ENCODE data around the gene RGSL1. TPM values are rescaled to one million over a fixed set of nuclear protein-coding genes. Genes with fewer than 3 reads are reported as not detected.
"Not testable (repeated sequence)": the region's sequence is repeated elsewhere in the genome, so short reads cannot be mapped to it uniquely, and the experiment has no call there.

The RGSL1 gene
- total RNA-seq, 1 experiment from 2014 or later: not detected

GRCh38 chr1:182527680-182528079, 77.7 kb downstream of the RGSL1 start:
- no peak overlapping the region for H3K4me3 ChIP-seq (ENCODE audit: low read depth in 2 of 2, low read length in 2 of 2)
- H3K27ac ChIP-seq (ENCODE audit: low read length): no peak overlapping the region
- ChIA-PET POLR2A (no interaction called here), CTCF (no interaction called here)
- H3K36me3 ChIP-seq (ENCODE audit: control insufficient read depth, insufficient read depth, low read length): no peaks in the 10 kb centered on the region
- intact Hi-C loops (cut with micrococcal nuclease; ENCODE audit: unreplicated experiment) (no loop called here), in situ Hi-C loops (cut with HindIII; ENCODE audit: low pct_unique_long_range_greater_than_20kb, low sequenced_read_pairs) (no loop called here)
- no TSS peak for BruUV-seq (replicated peaks)
- no peaks in the 10 kb centered on the region for H3K27me3 ChIP-seq (ENCODE audit: control insufficient read depth, insufficient read depth, low read length)
- DNase-seq (ENCODE audit: low read depth, low spot score) (no peak), ATAC-seq (no peak)
- no peaks in the 10 kb centered on the region for H3K4me1 ChIP-seq (ENCODE audit: control insufficient read depth, insufficient read depth, low read length)
- TF ChIP-seq SIN3A (IDR thresholded peaks at IDR 0.05; ENCODE audit: borderline replicate concordance, insufficient read depth, low read depth, low read length): no peak
- H3K9me3 ChIP-seq (ENCODE audit: control insufficient read depth, insufficient read depth, low read depth, low read length): no peaks in the 10 kb centered on the region

DNA sequence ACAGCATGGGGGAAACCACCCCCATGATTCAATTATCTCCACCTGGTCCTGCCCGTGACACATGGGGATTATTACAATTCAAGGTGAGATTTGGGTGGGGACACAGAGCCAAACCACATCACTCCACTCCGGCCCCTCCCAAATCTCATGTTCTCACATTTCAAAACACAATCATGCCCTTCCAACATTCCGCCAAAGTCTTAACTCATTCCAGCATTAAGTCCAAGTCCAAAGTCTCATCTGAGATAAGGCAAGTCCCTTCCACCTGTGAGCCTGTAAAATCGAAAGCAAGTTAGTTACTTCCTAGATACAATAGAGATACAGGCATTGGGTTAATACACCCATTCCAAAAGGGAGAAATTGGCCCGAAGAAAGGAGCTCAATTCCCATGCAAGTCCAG, 78.3 kb downstream of the RGSL1 start:
- H3K27me3 ChIP-seq (ENCODE audit: control insufficient read depth, insufficient read depth, low read length); in situ Hi-C loops (cut with HindIII; ENCODE audit: low pct_unique_long_range_greater_than_20kb, low sequenced_read_pairs); ATAC-seq; DNase-seq (ENCODE audit: low read depth, low spot score); H3K4me3 ChIP-seq (ENCODE audit: low read depth in 2 of 2, low read length in 2 of 2); H3K36me3 ChIP-seq (ENCODE audit: control insufficient read depth, insufficient read depth, low read length); H3K4me1 ChIP-seq (ENCODE audit: control insufficient read depth, insufficient read depth, low read length); intact Hi-C loops (cut with micrococcal nuclease; ENCODE audit: unreplicated experiment); BruUV-seq (replicated peaks); CTCF ChIA-PET; POLR2A ChIA-PET; H3K27ac ChIP-seq (ENCODE audit: low read length); H3K9me3 ChIP-seq (ENCODE audit: control insufficient read depth, insufficient read depth, low read depth, low read length): not testable (repeated sequence)

GRCh38 chr1:182533896-182534295, 84.0 kb downstream of the RGSL1 start:
- no peak for ATAC-seq
- intact Hi-C loops (cut with micrococcal nuclease; ENCODE audit: unreplicated experiment): no loop called here
- H3K4me1 ChIP-seq (ENCODE audit: control insufficient read depth, insufficient read depth, low read length): no peaks in the 10 kb centered on the region
- in situ Hi-C loops (cut with HindIII; ENCODE audit: low pct_unique_long_range_greater_than_20kb, low sequenced_read_pairs): no loop called here
- no peak overlapping the region for H3K4me3 ChIP-seq (ENCODE audit: low read depth in 2 of 2, low read length in 2 of 2)
- H3K9me3 ChIP-seq (ENCODE audit: control insufficient read depth, insufficient read depth, low read depth, low read length): no peaks in the 10 kb centered on the region
- TF ChIP-seq REST (IDR thresholded peaks at IDR 0.05; ENCODE audit: insufficient read depth in 1 of 2, low read depth in 2 of 2, low read length in 1 of 2) (no peak), POLR2AphosphoS5 (IDR thresholded peaks at IDR 0.05; ENCODE audit: low read depth, low read length) (no peak), CTCF (IDR thresholded peaks at IDR 0.05) (no peak), TCF7L2 (IDR thresholded peaks at IDR 0.05; ENCODE audit: low read depth, low read length) (no peak), SIN3A (IDR thresholded peaks at IDR 0.05; ENCODE audit: borderline replicate concordance, insufficient read depth, low read depth, low read length) (no peak)
- ChIA-PET CTCF (no interaction called here), POLR2A (no interaction called here)
- H3K36me3 ChIP-seq (ENCODE audit: control insufficient read depth, insufficient read depth, low read length): no peaks in the 10 kb centered on the region
- no TSS peak for BruUV-seq (replicated peaks)
- no peak for DNase-seq (ENCODE audit: low read depth, low spot score)
- H3K27me3 ChIP-seq (ENCODE audit: control insufficient read depth, insufficient read depth, low read length): no peaks in the 10 kb centered on the region
- no peak overlapping the region for H3K27ac ChIP-seq (ENCODE audit: low read length)

Data from Panc1 (cell line).